GM21528 (cell line): Measurements from ENCODE around the gene NLN.
"Not testable (repeated sequence)": the region's sequence is repeated elsewhere in the genome, so short reads cannot be mapped to it uniquely, and the experiment has no call there.

Experiments
- ATAC-seq: cut with Tn5 transposase; IDR thresholded peaks from one replicate; pipeline ENCODE4 v1.9.1; 2021; ENCODE audit warnings: mild to moderate bottlenecking, moderate library complexity; ENCODE audit not compliant: unreplicated experiment, low FRiP score

The NLN gene

GRCh38 chr5:65730910-65731309 lies 8.9 kb downstream of the NLN start:
- ATAC-seq: no peak

- ATAC-seq: not testable (repeated sequence)
These were observed 10.0 kb downstream of the NLN start for GRCh38 chr5:65732046-65732445.

- not testable (repeated sequence) for ATAC-seq
These were observed 12.3 kb downstream of the NLN start for GRCh38 chr5:65734196-65734775.

GRCh38 chr5:65734921-65735320 lies 12.9 kb downstream of the NLN start:
- no peak for ATAC-seq

GRCh38 chr5:65736011-65736410 lies 14.0 kb downstream of the NLN start:
- no peak for ATAC-seq

- ATAC-seq: no peak
These were observed 15.8 kb downstream of the NLN start for GRCh38 chr5:65737842-65738241.

- no peak for ATAC-seq
These were observed 16.3 kb downstream of the NLN start for GRCh38 chr5:65738305-65738704.

GRCh38 chr5:65739162-65739561 lies 17.2 kb downstream of the NLN start:
- ATAC-seq: no peak

- peak; percentile 85 for ATAC-seq
These were observed 20.7 kb downstream of the NLN start for GRCh38 chr5:65742565-65743231.

- ATAC-seq: no peak
These were observed 27.3 kb downstream of the NLN start for GRCh38 chr5:65749221-65749844.

- ATAC-seq: no peak
These were observed 28.0 kb downstream of the NLN start for GRCh38 chr5:65749956-65750355.

- ATAC-seq: no peak
These were observed 28.9 kb downstream of the NLN start for GRCh38 chr5:65750938-65751337.

- ATAC-seq: no peak
These were observed 31.2 kb downstream of the NLN start for GRCh38 chr5:65753189-65753588.

GRCh38 chr5:65758546-65759144 lies 36.6 kb downstream of the NLN start:
- ATAC-seq: no peak

GRCh38 chr5:65760504-65761275 lies 38.7 kb downstream of the NLN start:
- ATAC-seq: peak; percentile 60

- no peak for ATAC-seq
These were observed 40.2 kb downstream of the NLN start for GRCh38 chr5:65762234-65762633.

GRCh38 chr5:65765582-65765981 lies 43.6 kb downstream of the NLN start:
- ATAC-seq: no peak

GRCh38 chr5:65766175-65766574 lies 44.2 kb downstream of the NLN start:
- ATAC-seq: no peak

- ATAC-seq: no peak
These were observed 44.8 kb downstream of the NLN start for GRCh38 chr5:65766781-65767180.

GRCh38 chr5:65767565-65767964 lies 45.6 kb downstream of the NLN start:
- no peak for ATAC-seq
